HEK293T (cell line): ENCODE data around the gene COPG2.

Experiments
- BHLHE40 ChIP-seq: fragments of 450-650 bp; IDR thresholded peaks from 2 replicates; pipeline ENCODE4 v1.6.1; 2016; ENCODE audit warnings: mild to moderate bottlenecking, moderate library complexity, borderline replicate concordance
- FOXM1 ChIP-seq: fragments of 450-650 bp; IDR thresholded peaks from 2 replicates; pipeline ENCODE4 v1.6.1; 2017; ENCODE audit warnings: mild to moderate bottlenecking, borderline replicate concordance
- SUZ12 ChIP-seq: fragments of 450-650 bp; IDR thresholded peaks from 2 replicates; pipeline ENCODE4 v1.6.1; 2016; ENCODE audit warnings: mild to moderate bottlenecking
- TF ChIP-seq, protein P1 (sequence below): fragments of 450-650 bp; IDR thresholded peaks from 2 replicates; pipeline ENCODE4 v1.6.1; 2016

DNA sequence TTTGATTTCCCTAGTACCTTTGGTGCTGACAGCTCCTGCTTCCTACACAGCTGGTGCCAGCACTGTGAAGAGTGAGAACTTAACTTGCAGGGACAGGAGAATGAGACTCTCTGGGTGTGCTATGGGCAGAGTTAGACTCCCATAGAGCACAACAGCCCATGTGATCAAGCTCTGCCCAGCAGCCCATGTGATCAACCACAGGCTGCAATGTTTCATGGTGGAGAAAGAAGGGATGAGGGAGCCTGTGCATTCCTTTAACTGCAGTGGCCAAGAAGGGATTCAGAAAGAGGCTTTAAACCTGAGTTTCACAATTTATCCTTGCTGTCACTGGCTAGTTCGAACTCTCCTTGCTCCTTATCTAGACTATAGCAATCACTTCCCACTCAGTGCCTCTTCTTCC is 186.7 kb downstream of the COPG2 start:
- no peak for TF ChIP-seq SUZ12
- TF ChIP-seq BHLHE40: no peak
- TF ChIP-seq, protein P1, sequence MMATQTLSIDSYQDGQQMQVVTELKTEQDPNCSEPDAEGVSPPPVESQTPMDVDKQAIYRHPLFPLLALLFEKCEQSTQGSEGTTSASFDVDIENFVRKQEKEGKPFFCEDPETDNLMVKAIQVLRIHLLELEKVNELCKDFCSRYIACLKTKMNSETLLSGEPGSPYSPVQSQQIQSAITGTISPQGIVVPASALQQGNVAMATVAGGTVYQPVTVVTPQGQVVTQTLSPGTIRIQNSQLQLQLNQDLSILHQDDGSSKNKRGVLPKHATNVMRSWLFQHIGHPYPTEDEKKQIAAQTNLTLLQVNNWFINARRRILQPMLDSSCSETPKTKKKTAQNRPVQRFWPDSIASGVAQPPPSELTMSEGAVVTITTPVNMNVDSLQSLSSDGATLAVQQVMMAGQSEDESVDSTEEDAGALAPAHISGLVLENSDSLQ: no peak
- no peak for TF ChIP-seq FOXM1
